Activated gamma-delta T cell treated with Interleukin-2 at 50 U/mL for 16 hours (primary cell): Measurements from ENCODE around the gene NR3C1.
"Not testable (repeated sequence)": the region's sequence is repeated elsewhere in the genome, so short reads cannot be mapped to it uniquely, and the experiment has no call there.

ENCODE experiments used
- DNase-seq: peaks from one replicate; pipeline ENCODE4 v3.0.0-alpha.2; 2020

The NR3C1 gene

GRCh38 chr5:143328589-143329220 is 74.8 kb downstream of the NR3C1 start:
- DNase-seq = no peak

DNA sequence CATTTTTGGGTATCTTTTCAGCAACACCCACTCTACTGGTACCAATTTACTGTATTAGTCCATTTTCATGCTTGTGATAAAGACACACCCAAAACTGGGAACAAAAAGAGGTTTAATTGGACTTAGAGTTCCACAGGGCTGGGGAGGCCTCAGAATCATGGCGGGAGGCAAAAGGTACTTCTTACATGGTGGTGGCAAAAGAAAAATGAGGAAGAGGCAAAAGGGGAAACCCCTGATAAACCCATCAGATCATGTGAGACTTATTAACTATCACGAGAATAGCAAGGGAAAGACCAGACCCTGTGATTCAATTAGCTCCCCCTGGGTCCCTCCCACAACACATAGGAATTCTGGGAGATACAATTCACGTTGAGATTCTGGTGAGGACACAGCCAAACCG is 78.4 kb downstream of the NR3C1 start:
- DNase-seq = not testable (repeated sequence)

- DNase-seq = not testable (repeated sequence)
Observed at GRCh38 chr5:143322931-143323630, 80.4 kb downstream of the NR3C1 start.

GRCh38 chr5:143322176-143322575 is 81.3 kb downstream of the NR3C1 start:
- no peak for DNase-seq

DNA sequence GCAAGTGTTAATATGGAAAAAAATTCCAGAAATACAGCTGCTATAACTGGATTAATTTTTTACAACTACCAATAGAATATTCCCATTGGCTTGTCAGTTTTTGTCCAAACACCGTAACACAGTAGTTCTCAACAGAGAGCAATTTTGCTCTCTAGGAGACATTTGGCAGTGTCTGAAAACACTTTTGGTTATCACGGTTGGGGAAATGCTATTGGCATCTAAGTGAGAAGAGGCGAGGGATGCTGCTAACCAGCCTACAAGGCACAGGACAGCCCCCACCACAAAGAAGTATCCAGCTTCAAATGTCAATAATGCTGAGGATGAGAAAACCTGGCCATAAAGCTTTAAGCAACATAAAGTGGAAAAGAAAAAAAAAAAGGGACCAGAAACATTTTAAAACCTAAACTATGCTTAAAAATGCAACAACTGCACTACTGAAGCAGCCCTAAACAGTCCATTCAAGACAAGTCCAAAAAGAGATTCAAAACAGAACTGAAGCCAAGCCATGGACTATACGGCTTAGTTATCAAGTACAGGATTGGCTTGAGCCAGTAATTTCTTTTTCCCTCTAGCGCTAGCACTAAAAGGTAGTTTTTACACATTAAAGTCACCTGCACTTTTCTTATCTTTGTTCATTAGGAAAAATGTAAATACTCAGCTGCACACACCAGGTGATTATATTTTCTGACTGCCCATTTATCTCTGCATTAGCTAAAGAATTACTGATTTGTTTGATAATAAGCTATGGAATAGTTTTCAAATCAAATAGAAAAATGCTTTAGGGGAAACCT is 83.9 kb downstream of the NR3C1 start:
- DNase-seq = no peak

GRCh38 chr5:143318833-143319232 is 84.7 kb downstream of the NR3C1 start:
- DNase-seq = no peak

GRCh38 chr5:143318270-143318669 is 85.2 kb downstream of the NR3C1 start:
- DNase-seq = no peak

- no peak for DNase-seq
Observed at GRCh38 chr5:143316844-143317631, 86.4 kb downstream of the NR3C1 start.

GRCh38 chr5:143316337-143316736 is 87.1 kb downstream of the NR3C1 start:
- DNase-seq = no peak

- no peak for DNase-seq
Observed at GRCh38 chr5:143315929-143316328, 87.6 kb downstream of the NR3C1 start.

GRCh38 chr5:143315214-143315613 is 88.3 kb downstream of the NR3C1 start:
- no peak for DNase-seq

- DNase-seq = no peak
Observed at GRCh38 chr5:143314659-143315058, 88.8 kb downstream of the NR3C1 start.

DNA sequence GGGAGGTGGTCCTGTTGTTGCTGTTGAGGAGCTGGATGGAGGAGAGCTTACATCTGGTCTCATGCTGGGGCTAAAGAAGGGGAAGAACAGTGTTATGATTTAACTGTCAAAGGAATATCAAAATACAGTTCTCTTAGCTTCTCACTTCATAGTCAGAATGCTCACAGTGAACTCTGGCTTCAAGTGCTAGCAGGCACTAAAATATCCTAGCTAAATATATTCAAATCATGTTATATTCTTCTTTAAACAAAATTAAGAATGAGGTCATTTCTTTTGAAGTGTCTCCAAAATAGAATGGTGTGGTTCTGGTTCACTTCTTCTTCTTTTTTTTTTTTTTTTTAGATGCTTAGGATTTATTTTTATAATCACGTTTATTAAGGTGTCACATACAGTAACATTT is 89.4 kb downstream of the NR3C1 start:
- DNase-seq = no peak

GRCh38 chr5:143313298-143313852 is 90.1 kb downstream of the NR3C1 start:
- DNase-seq = no peak

DNA sequence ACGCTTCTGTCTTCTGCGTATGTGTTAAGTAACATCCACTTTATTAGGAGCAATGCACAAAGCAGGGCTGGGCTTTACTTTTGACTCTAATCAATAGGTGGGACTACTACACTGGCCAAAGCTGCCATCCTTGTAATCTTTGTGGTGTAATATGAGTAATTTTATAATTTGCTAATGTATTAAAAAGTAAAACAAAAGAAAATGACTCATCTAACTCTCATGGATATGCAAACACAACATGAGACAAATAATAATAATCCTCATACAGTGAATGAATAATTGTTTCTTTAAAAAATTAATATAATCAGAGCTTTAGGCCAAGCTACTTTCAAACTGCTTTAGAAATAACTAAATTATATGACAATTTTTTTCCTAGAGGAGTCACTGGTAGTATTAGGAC is 90.7 kb downstream of the NR3C1 start:
- DNase-seq = no peak

DNA sequence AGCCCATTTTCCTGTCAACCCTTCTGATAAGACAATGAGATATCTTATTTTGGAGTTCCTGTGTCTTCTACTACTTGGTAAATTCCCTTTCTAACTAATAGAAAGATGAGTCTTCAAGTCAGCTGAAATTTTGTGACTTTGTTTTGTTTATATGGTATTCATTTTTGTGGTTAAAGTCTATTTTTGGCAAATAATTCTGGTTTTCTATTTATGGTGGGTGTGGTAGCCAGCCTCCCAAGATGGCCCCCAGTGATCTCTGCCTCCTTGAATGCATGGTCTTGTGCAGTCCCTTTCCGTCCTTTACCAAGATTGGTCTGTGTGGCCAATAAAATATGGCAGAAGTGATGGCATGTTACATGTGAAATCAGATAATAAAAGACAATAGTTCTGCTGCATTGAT is 91.5 kb downstream of the NR3C1 start:
- no peak for DNase-seq

GRCh38 chr5:143311428-143311827 is 92.1 kb downstream of the NR3C1 start:
- no peak for DNase-seq

- no peak for DNase-seq
Observed at GRCh38 chr5:143309661-143310431, 93.6 kb downstream of the NR3C1 start.

DNA sequence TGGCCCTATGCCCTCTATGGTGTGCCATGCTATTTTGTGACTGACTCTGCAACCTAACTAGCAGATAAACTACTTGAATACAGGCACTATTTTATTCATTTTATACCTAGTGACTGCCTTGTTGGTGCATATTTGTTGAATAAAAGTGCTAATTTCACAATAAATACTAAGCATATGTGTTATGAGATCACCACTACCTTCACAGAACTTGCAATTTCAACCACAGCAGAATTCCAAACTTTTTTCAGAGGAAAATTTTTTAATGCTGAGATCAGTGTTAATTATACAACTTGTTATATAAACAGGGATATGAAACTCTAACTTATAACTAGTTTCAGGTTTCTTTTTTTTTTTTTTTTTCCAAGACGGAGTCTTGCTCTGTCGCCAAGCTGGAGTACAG is 94.8 kb downstream of the NR3C1 start:
- no peak for DNase-seq

- DNase-seq = no peak
Observed at GRCh38 chr5:143306040-143306439, 97.4 kb downstream of the NR3C1 start.

DNA sequence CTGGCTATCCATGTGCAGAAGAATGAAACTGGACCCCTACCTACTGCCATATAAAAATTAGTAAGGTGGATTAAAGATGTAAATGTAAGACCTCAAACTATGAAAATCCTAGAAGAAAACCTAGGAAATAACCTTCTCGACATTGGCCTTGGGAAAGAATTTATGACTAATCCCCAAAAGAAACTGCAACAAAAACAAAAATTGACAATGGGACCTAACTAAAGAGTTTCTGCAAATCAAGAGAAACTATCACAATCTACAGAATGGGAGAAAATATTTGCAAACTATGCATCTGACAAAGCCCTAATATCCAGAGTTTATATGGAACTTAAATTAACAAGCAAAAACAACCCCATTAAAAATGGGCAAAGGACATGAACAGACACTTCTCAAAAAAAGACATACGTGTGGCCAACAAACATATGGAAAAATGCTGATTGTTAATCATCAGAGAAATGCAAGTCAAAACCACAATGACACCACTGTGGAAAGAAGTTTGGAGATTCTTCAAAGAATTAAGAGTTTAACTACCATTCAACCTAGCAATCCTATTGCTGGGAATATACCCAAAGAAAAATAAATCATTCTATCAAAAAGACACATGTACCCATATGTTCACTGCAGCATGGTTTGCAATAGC is 98.5 kb downstream of the NR3C1 start:
- no peak for DNase-seq
